ENCODE measurements around the gene FAM118B.

DNA sequence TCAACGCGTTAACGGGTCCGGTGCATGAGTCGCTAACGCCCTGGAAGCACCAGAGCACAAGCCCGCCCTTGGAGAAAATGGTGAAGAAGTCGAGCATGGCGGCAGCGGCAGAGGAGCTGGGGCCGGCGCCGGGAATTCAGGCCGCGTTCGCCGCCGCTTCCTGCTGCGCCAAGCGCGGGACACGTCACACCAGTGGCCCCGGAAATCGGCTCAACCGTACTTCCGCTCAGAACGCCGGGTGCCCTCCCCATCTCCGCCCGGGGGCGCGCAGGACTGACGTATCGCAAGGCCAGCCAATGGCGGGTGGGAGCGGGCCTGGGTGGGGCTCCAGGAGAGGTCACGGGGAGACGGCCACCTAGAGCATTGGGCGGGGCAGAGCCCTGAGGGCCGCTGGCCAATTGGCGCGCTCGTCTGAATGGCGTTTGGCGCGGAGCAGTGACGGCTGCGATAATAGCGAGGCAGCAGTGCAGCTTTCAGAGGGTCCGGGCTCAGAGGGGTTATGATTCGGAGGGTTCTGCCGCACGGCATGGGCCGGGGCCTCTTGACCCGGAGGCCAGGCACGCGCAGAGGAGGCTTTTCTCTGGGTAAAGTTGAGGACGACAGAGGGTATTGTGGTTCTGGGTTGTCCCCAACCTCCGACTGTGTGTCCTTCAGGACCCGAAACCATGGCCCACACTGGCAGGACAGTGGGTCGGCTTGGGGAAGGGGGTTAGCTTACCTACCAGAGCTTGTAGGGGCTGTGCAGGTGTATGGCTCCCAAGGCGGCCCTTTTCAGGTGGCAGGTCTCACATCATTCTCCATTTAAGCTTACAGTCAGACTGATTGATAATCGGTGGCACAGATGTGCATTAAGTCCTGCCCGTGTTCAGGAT lies 57.4 kb downstream of the FAM118B start, which contains the start of the genes FOXRED1 and SRPRA:
- TF ChIP-seq, protein P1, sequence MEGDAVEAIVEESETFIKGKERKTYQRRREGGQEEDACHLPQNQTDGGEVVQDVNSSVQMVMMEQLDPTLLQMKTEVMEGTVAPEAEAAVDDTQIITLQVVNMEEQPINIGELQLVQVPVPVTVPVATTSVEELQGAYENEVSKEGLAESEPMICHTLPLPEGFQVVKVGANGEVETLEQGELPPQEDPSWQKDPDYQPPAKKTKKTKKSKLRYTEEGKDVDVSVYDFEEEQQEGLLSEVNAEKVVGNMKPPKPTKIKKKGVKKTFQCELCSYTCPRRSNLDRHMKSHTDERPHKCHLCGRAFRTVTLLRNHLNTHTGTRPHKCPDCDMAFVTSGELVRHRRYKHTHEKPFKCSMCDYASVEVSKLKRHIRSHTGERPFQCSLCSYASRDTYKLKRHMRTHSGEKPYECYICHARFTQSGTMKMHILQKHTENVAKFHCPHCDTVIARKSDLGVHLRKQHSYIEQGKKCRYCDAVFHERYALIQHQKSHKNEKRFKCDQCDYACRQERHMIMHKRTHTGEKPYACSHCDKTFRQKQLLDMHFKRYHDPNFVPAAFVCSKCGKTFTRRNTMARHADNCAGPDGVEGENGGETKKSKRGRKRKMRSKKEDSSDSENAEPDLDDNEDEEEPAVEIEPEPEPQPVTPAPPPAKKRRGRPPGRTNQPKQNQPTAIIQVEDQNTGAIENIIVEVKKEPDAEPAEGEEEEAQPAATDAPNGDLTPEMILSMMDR (conservative IDR thresholded peaks at IDR 0.05; ENCODE audit: low read depth, low read length): no peak
- TF ChIP-seq POLR2A (IDR thresholded peaks at IDR 0.05; ENCODE audit: low read depth, low read length) (peak; percentile 86), MAZ (IDR thresholded peaks at IDR 0.05; ENCODE audit: borderline replicate concordance, low read depth, low read length) (peak; percentile 100), CHD1 (IDR thresholded peaks at IDR 0.05; ENCODE audit: low read depth, low read length) (no peak)
- TF ChIP-seq, protein P2, sequence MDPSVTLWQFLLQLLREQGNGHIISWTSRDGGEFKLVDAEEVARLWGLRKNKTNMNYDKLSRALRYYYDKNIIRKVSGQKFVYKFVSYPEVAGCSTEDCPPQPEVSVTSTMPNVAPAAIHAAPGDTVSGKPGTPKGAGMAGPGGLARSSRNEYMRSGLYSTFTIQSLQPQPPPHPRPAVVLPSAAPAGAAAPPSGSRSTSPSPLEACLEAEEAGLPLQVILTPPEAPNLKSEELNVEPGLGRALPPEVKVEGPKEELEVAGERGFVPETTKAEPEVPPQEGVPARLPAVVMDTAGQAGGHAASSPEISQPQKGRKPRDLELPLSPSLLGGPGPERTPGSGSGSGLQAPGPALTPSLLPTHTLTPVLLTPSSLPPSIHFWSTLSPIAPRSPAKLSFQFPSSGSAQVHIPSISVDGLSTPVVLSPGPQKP (IDR thresholded peaks at IDR 0.05; ENCODE audit: borderline replicate concordance, low read depth, low read length): no peak
